ENCODE measurements around the gene PDE4D.

- TF ChIP-seq CTCF (optimal IDR thresholded peaks at IDR 0.05 in 1 of 3, IDR thresholded peaks at IDR 0.05 in 1 of 3, conservative IDR thresholded peaks at IDR 0.05 in 1 of 3; ENCODE audit: extremely low read depth in 1 of 3, insufficient read depth in 2 of 3, low read length in 3 of 3) (no peak), EZH2 (IDR thresholded peaks at IDR 0.05; ENCODE audit: low read length) (no peak)
These were observed 132.7 kb downstream of the PDE4D start for GRCh38 chr5:59760785-59761348.
